Activated CD8-positive, alpha-beta T cell treated with anti-CD3 and anti-CD28 coated beads for 36 hours (primary cell): ENCODE measurements around the gene ZNF766. TPM values are rescaled to one million over a fixed set of nuclear protein-coding genes. Genes with fewer than 3 reads are reported as not detected.

ENCODE experiments used
- ATAC-seq: fragments of 200-7000 bp; cut with Tn5 transposase; one replicate; pipeline ENCODE4 v1.10.0; 2021; ENCODE audit warnings: mild to moderate bottlenecking, moderate library complexity
- CTCF ChIA-PET: fragments of 350-600 bp; sonication (Branson Sonifier 250); formaldehyde crosslinking; loops from one replicate; lab custom pipeline; 2021; ENCODE audit warnings: antibody characterized with exemption; lab: Charles Lee
- POLR2A ChIA-PET: fragments of 350-600 bp; sonication (Branson Sonifier 250); formaldehyde crosslinking; loops from one replicate; lab custom pipeline; 2021; ENCODE audit warnings: antibody characterized with exemption; lab: Charles Lee
- DNase-seq: peaks from one replicate; pipeline ENCODE4 v3.0.0-alpha.2; 2020
- H3K27ac Mint-ChIP-seq: one replicate; pipeline ENCODE4 v1.8.0; 2021; ENCODE audit warnings: mild to moderate bottlenecking, mixed read lengths
- H3K27me3 Mint-ChIP-seq: one replicate; pipeline ENCODE4 v1.8.0; 2021; ENCODE audit warnings: mixed read lengths
- H3K36me3 Mint-ChIP-seq: one replicate; pipeline ENCODE4 v1.8.0; 2021; ENCODE audit warnings: low read depth, mixed read lengths
- H3K4me1 Mint-ChIP-seq: one replicate; pipeline ENCODE4 v1.8.0; 2021; ENCODE audit warnings: low read depth, mixed read lengths
- H3K4me3 Mint-ChIP-seq: one replicate; pipeline ENCODE4 v1.8.0; 2021; ENCODE audit warnings: mild to moderate bottlenecking, moderate library complexity, mixed read lengths
- H3K9me3 Mint-ChIP-seq: one replicate; pipeline ENCODE4 v1.8.0; 2021; ENCODE audit warnings: mixed read lengths
- intact Hi-C: fragments of 100-400 bp; cut with micrococcal nuclease; formaldehyde crosslinking; loops from one replicate; pipeline ENCODE4 v1.10.0; 2022
- total RNA-seq, 2 experiments: library from RNA; stranded (reverse); gene quantifications; one replicate each; pipeline ENCODE4 v1.2.3, GENCODE V29; 2021
- TF ChIP-seq, protein P1 (sequence below): fragments of 200-600 bp; IDR thresholded peaks from one replicate; pipeline ENCODE4 v1.8.0; 2022; ENCODE audit warnings: antibody characterized with exemption, mild to moderate bottlenecking

The ZNF766 gene
- total RNA-seq, 2 experiments from 2014 or later, result 30.7 to 32.9 TPM

DNA sequence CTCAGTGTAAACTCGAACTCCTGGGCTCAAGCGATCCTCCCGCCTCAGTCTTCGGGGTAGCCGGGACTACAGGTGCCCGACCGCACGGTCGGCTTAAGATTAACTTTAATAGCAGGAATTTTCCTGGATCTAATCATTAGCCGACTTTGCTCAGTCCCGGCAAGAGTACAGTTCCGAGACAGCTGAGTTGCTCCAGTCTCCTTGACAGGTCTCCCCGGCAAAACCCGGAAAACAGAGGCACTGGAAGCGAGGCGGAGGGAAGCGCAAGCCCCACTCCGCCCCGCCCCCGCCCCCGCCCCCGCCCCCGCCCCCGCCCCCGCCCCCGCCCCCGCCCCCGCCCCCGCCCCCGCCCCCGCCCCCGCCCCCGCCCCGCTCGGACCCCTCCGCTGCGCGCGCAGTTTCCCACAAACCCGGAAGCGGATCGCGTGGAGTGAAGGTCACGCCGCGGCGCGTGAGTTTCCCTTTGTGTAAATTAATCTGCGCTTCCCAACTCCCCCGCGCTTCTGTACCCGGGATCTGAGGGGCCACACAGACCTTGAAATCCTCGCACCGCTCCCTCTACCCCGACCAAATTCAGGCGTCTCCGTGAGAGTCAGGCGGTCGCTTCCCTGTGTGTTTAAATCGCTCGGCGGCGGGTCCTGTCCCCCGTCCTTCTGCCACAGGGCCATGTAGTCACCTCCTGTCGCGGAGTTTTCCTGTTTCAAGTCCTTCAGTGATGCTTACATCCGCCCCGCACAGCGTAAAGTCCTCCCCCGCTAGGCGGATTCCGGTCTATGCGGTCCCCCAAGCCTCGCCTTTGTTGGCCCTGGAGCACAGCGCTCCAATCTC is 27.6 kb downstream of the ZNF766 start, which contains the start of gene ZNF480:
Gene ZNF480 (plus strand): TSS at position 397 of the 828 bp plus-strand sequence. CDS start 3,244 bp downstream, outside the sequence.
- intact Hi-C loops, result no loop called here
- peak within 1 kb of the TSS; percentile 97 for H3K27ac Mint-ChIP-seq
- DNase-seq, result peak; percentile 80
- ATAC-seq, result peak; percentile 93
- TF ChIP-seq, protein P1, sequence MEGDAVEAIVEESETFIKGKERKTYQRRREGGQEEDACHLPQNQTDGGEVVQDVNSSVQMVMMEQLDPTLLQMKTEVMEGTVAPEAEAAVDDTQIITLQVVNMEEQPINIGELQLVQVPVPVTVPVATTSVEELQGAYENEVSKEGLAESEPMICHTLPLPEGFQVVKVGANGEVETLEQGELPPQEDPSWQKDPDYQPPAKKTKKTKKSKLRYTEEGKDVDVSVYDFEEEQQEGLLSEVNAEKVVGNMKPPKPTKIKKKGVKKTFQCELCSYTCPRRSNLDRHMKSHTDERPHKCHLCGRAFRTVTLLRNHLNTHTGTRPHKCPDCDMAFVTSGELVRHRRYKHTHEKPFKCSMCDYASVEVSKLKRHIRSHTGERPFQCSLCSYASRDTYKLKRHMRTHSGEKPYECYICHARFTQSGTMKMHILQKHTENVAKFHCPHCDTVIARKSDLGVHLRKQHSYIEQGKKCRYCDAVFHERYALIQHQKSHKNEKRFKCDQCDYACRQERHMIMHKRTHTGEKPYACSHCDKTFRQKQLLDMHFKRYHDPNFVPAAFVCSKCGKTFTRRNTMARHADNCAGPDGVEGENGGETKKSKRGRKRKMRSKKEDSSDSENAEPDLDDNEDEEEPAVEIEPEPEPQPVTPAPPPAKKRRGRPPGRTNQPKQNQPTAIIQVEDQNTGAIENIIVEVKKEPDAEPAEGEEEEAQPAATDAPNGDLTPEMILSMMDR, result no peak
- POLR2A ChIA-PET, result interaction anchor here (1.0 to 1.4 kb wide), 2 partner anchors 40 to 520 kb away, joined by 3 to 4 read pairs; no protein-coding TSS in a partner anchor
- peaks cover 49% of the 10 kb centered on the region for H3K9me3 Mint-ChIP-seq
- H3K27me3 Mint-ChIP-seq, result no peaks in the 10 kb centered on the region
- H3K4me3 Mint-ChIP-seq, result peak within 1 kb of the TSS; percentile 85
- H3K4me1 Mint-ChIP-seq, result peaks cover 18% of the 10 kb centered on the region
- CTCF ChIA-PET, result interaction anchor here (0.6 kb wide), 1 partner anchor 359 kb away, joined by 4 read pairs; no protein-coding TSS in a partner anchor
- peaks cover 74% of the 10 kb centered on the region for H3K36me3 Mint-ChIP-seq

DNA sequence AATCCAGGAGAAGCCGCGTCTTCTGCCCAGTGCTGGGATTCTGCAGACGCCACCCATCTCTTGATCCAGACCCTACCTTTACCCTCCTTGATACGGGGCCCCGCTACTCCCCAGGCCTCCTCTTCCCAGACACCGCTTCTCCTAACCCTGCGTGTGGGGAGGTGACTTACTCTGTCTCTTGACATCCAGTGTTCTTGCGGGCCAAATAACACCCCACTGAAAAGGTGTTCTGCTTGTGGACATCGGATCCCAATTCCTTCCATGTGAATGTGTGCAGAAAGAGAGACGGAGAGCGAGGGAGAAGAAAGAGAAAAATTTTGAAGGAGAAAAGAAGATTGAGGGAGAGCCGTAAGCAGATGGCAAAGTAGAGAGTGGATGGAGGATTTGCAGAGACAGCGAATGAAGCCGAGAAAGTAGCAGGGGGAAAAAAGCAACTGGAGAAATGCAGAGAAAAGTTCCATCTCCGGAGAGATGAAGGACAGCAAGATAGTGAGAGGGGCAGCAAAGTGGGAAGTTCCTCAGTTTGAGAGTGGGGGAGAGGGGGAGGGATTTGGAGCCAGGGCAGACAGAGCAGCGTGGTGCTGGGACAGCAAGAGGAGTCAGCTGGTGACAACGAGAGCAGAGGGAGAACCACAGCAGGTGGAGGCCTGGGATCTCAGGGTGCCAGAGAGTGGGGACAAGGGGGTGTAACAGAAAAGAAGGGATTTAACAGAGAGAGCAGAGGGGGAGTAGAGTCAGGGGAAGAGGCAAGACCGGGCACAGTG is 28.4 kb downstream of the ZNF766 start:
- ATAC-seq (peak; percentile 48), DNase-seq (no peak)
- TF ChIP-seq, protein P1, result no peak
- intact Hi-C loops, result no loop called here
- Mint-ChIP-seq H3K27ac (peak overlapping the region; percentile 97), H3K36me3 (peaks cover 75% of the 10 kb centered on the region), H3K27me3 (no peaks in the 10 kb centered on the region), H3K4me3 (peak overlapping the region; percentile 85), H3K9me3 (peaks cover 52% of the 10 kb centered on the region), H3K4me1 (peaks cover 18% of the 10 kb centered on the region)
- ChIA-PET POLR2A (no interaction called here), CTCF (no interaction called here)

DNA sequence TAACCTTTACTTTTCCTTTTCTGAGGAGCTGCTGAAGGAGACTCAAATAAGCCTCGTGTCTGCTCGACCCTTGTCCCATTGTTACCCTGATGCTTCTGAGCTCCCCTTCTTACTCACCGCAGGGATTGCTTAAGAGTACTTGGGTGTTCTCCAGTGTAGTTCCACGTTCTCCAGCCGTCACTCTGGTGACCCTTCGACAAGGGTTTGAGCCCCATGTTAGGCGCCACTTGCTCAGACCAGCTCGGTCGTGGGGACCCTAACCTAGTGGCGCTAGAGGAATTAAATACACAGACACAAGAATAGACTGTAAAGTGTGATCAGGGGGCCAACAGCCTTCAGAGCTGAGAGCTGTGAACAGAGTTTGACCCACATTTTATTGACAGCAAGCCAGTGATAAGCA is 37.9 kb downstream of the ZNF766 start:
- Mint-ChIP-seq H3K36me3 (peaks cover 82% of the 10 kb centered on the region), H3K4me3 (no peak overlapping the region), H3K27ac (no peak overlapping the region), H3K4me1 (no peaks in the 10 kb centered on the region), H3K27me3 (no peaks in the 10 kb centered on the region), H3K9me3 (peaks cover 56% of the 10 kb centered on the region)
- ChIA-PET POLR2A (no interaction called here), CTCF (no interaction called here)
- intact Hi-C loops, result no loop called here
- TF ChIP-seq, protein P1, result no peak
- no peak for DNase-seq
- no peak for ATAC-seq

DNA sequence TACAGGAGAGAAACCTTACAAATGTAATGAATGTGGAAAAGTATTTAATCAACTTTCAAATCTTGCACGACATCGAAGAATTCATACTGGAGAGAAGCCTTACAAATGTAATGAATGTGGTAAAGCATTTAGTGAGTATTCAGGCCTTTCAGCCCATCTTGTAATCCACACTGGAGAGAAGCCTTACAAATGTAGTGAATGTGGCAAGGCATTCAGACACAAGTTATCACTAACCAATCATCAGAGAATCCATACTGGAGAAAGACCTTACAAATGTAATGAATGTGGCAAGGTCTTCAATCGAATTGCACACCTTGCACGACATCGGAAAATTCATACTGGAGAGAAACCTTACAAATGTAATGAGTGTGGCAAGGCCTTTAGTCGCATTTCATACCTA is 53.0 kb downstream of the ZNF766 start:
- no peak for DNase-seq
- H3K4me1 Mint-ChIP-seq, result no peaks in the 10 kb centered on the region
- no peak overlapping the region for H3K27ac Mint-ChIP-seq
- H3K9me3 Mint-ChIP-seq, result peaks cover 76% of the 10 kb centered on the region
- H3K36me3 Mint-ChIP-seq, result peaks cover 69% of the 10 kb centered on the region
- TF ChIP-seq, protein P1, result no peak
- H3K27me3 Mint-ChIP-seq, result no peaks in the 10 kb centered on the region
- no peak overlapping the region for H3K4me3 Mint-ChIP-seq
- no peak for ATAC-seq
- POLR2A ChIA-PET, result no interaction called here
- intact Hi-C loops, result no loop called here
- CTCF ChIA-PET, result no interaction called here
